IPS-NIHi11 (cell line): ENCODE data around the gene TAS1R3.

Experiments used
- DNase-seq: peaks from one replicate; pipeline ENCODE4 v3.0.0; 2012; ENCODE audit warnings: mixed read lengths, low spot score

TAS1R3 gene

DNA sequence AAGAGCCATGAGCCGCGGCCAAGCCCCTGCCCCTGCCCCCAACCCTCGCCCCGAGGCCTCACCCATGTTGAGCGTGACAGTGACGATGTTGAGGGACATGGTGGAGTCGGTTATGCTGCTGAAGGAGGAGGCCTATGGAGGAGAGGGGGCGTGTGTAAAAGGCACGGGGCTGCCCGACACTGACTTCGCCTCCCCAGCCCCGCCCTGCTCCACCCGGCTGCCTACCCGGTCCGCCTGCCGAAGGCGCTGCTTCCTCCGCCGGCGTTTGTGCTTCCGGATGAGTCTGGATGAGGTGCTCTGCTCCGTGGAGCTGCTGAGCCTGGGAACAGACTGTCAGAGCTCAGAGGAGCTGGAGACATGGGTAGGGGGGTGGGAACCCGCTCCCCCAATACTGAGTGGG lies 9.1 kb downstream of the TAS1R3 start:
- no peak for DNase-seq

DNA sequence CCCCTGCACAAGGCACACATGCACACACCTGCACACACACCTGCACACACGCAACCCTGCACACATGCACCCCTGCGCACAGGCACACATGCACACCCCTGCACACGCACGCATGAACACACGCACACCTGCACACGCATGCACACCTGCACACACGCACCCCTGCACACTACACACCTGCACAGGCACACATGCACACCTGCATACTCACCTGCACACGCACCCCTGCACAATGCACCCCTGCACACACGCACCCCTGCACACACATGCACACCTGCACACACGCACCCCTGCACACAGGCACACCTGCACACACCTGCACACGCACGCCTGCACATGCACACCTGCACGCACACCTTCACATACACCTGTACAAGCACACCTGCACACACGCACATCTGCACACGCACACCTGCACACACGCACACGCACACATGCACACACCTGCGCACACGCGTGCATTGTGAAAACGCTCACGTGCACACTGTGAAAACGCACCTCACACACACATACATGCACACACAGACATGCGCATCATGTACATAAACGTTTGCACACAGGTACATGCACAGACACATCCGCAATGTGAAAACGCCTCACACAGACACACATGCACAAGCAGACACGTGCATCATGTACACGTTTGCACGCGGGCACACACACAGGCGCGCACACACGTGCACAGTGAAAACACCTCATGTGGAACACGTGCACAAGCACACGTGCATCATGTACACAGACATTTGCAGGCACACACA lies 9.9 kb downstream of the TAS1R3 start:
- DNase-seq: no peak

DNA sequence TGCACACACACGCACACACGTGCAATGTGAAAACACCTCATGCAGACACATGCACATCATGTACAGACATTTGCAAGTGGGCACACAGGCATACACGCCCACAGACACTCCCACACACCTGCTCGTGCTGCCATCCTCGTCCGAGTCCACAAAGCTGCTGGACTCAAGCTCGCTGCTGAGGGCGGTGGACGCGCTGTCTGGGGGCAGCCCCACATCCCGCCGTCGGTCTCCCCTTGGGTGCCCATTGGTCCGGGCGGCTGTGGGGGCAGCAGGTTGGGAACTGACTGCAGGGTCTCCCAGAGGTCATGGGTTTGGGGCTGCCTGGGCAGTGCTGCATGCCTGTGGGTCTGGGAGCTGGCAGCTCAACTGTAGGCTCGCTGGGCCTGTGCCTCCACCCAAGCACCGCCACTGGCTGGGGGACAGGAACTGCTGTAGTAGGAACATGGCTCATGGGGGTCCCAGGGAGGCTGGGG lies 10.5 kb downstream of the TAS1R3 start:
- no peak for DNase-seq

DNA sequence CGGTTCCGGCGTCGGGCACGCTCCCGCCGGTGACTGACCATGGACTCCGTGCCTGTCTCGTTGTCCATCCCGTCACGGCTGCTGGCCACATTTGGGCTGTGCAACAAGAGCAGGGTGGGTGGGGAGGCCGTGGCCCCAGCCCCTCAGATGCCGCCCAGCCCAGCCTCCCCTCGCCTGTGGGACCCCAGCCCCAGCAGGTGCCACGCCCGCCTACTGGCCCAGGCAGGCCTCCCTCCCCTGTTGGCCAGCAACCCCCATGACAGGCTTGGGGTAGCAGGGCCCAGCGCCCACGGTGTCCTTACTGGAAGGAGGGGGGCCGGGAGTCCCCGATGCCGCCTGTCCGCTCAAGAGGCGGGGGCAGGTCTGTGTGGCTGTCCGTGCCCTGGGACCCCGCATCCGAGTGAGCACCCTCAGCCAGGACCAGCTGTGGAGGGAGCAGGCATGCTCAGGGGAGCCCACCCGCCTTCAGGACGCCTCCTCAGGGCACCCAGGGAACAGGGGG lies 11.0 kb downstream of the TAS1R3 start:
- no peak for DNase-seq

DNA sequence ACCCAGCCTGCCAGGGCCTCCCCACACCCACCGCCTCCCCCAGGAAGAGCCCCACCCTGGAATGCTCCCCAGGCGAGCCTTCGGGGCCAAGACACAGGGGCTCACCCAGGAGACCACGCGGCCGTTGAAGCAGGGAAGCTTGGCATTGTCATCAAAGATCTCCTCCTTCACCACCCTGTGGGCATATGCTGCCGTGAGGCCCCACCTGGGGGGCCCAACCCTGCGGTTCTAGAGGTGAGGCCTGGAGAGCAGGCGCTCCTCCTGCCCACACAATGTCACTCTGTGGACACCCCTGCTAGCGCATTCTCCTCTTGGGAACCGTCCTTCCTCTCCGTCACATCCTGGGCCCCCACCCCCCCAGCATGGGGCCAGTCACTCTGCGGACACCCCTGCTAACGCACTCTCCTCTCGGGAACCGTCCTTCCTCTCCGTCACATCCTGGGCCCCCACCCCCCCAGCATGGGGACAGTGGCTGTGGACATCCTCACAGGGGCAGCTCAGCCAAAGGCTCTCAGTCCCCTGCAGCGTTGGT lies 11.6 kb downstream of the TAS1R3 start:
- DNase-seq: no peak

DNA sequence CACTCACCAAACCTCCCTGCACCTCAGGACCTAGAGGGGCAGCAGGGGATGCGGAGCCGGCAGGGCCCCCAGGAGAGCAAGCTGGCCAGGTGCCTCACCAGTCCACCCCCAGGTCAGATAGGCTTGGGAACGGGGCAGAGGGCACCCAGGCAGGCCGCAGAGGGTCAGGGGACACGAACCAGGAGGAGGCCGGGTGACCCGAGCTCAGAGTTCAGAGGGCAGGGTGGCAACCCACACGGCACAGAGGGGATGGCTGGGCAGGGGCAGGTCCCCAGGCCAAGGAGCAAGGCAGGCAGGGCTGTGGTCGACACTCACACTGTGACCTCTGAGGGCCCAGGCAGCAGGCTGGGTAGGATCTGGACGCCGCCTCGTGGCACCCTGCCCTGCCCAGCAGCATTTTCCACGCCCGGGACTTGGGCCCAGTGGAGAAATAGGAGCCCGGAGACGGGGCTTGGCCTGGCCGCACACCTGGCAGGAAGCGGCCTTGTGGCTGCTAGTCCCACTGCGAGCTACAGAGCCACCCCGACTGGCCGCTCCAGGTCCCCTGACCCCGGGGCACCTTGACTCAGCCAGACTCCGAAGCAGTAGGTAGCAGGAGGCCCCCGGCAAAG lies 12.8 kb downstream of the TAS1R3 start:
- no peak for DNase-seq

DNA sequence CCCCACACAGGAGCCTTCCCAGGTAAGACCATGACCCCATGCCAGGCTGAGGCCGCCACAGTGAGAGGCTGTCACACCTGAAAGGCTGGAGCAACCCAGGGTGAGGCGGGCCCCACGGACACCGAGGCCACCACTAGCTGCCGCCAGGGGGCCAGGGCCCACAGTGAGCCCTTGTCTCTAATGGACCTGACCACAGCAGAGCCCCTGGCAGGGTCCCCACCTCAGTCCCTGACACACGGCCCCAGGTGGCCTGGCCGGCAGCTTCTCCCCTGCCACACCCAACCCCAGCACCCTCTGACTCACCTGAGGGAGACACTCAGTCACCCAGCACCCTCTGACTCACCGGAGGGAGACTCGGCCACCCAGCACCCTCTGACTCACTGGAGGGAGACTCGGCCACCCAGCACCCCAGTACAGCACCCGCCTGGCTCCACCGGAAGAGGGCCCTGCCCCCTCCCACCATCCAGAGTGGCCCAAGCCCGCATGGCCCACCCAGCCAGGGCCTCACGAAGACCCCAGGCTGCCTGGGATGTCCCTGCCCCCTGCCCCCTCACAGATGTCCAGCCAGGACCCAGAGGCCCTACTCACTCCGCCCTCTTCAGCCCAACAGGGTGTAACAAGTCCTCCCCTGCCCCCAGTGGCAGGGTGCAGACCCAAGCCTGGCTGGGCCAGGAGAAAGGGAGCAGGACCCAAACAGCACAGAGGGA lies 13.7 kb downstream of the TAS1R3 start:
- peak; percentile 72 for DNase-seq

DNA sequence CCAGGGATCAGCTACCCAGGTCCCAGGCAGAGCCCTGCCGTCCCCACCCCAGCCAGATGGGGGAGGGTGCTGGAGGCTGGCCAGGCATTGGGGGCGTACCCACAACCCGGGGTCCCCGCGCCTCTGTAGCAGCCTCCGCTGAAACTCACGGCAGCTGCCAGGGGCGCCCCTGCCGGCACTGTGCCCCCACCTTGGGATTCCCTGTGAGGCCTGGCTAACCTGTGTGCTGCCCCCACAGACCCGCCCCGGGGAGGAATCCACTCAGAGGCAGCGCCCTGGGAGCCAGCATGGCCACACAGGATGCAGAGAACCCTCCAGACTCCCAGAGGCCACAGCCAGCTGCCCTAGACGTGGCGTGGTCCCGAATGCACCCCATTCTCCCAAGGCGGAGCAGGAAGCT lies 14.3 kb downstream of the TAS1R3 start:
- no peak for DNase-seq

DNA sequence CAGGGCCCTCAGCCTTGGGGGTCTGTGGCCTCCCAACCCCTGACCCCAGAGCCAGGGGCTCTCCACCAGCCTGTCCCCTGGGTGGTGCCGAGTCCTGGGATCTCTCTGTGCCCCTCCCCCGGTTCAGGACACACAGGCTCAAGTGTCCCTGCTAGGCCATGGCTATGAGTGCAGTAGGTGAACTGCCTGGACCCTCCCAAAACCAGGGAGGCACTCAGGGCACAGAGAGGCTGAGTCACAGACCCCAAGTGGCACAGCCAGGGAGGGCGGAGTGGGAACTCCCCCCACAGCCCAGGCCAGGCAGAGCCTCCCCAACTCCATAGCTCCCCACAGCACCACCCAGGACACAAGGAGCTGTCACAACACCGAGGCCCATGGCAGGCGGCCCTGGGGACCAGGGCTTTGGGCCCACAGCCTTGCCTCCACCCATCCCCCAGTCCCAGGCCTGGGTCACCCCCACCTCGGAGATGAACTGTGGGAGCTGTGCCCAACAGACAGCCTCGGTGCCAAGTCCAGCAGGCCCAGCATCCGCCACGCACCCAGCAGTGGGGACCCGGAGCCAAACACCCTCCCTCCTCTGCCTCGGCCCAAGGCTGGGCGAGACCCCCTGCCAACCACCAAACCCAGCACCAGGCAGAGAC lies 14.9 kb downstream of the TAS1R3 start:
- DNase-seq: no peak

DNA sequence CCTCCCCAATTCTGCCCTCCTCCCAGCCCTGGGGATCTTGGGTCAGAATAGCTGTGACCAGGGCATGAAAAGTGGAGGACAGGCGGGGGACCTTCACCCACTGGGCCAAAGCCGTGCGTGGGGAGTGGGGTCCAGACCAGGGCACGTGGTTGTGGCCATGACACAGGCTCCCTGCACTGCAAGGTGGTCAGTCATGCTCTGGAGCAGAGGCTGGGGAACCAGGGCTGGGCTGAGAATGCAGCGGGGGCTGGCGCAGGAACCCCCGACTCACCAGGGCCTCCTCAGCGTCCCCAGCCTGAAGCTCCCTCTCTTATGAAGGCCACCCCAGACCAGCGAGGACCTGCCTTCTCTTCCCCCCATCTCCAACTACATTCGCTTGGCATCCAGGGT lies 15.4 kb downstream of the TAS1R3 start:
- no peak for DNase-seq

DNA sequence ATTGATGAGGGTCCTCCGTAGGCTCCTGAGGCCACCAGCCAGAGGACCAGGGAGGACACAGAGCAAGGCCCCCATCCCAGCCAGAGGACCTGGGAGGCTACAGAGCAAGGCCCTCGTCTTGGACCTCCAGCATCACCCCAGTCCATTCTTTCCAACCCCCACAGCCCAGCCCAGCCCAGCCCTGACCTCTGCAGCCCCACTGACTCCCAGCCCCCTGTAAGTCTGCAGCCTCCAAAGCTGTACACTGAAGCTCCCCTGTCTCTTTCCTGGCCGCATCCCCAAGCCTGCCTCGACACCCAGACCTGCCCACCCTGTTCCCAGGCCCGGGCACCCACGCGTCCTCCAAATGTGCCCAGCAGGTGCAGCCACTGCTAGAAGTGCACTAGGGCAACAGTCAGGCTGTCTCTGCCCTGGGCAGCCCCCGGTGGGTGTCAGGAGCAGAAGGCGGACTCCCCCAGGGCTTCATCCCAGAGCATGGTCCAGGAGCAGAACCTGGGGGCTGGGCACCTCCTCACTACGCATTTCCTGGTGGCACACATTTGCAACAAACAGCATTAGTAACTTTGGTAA lies 16.0 kb downstream of the TAS1R3 start:
- DNase-seq: no peak

DNA sequence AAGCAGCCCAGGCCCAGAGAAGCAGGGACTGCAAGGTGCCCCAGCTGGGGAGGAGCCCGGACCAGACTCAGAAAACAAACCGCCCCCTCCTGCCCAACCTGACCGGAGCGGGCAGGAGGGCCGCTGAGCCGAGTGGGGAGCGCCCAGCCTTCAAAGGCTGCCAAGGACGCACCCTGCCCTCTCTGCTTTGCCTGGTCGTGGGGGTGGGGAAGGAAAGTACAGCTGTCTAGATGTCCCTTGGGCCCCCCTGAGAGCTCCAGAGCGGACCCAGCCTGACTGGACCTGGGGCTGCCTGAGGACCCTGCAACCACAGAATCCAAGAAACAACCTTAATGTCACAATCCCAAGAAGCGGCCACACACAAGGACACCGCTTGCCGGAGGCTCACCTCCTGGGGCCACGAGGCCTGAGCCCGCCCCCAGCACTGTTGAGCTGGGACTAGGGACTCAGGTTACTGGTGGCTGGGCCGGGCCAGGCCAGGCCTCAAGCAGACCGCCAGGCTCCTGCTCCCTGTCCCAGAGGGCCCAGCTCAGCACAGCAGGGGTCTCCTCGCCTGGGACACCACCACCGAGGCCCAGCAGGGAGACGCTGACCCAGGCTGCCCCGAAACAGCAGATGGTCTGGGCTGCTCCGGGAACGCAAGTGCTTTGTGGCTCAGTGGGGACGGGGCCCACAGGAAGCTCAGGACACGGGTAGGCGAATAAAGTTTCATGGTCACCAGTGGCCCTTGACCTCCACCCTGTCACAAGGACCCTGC lies 16.8 kb downstream of the TAS1R3 start:
- peak; percentile 80 for DNase-seq

DNA sequence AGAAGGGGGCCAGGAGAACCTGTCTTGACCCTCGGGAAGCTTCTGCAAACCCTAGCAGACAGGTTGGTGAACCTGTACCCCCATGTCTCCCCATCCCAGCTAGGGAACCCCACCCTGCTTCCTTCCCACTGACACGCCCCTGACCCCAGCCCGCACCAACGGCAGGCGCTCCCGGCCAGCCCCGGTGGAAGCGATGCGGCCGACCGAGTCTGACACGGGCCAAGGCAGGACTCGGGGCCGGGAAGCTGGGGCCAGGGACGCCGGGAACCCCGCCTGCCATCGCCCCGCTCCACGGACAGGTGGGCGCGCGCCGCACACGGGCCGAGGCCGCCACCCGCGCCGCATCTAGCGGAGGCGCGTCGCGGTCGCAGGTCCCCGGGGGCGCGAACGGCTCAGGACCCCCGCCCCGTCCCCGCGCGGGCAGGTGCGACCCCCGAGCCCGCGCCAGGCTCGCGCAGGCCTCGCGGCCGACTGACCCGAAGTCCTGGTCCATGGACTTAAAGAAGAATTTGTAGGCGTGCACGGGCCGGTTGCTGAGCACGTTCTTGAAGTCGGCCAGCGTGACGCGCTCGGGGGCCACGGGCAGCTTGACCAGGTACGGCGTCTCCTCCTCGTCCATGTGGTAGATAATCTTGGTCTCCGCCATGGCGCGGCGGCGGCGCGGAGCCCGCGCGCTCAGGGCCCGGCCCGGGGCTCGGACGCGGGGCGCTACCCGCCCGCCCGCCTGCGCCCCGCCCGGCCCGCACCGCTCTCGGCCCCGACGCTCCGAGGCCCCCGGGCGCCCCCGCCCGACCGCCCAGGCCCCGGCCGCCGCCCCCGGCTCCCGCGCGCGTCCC lies 17.6 kb downstream of the TAS1R3 start:
- DNase-seq: no peak

DNA sequence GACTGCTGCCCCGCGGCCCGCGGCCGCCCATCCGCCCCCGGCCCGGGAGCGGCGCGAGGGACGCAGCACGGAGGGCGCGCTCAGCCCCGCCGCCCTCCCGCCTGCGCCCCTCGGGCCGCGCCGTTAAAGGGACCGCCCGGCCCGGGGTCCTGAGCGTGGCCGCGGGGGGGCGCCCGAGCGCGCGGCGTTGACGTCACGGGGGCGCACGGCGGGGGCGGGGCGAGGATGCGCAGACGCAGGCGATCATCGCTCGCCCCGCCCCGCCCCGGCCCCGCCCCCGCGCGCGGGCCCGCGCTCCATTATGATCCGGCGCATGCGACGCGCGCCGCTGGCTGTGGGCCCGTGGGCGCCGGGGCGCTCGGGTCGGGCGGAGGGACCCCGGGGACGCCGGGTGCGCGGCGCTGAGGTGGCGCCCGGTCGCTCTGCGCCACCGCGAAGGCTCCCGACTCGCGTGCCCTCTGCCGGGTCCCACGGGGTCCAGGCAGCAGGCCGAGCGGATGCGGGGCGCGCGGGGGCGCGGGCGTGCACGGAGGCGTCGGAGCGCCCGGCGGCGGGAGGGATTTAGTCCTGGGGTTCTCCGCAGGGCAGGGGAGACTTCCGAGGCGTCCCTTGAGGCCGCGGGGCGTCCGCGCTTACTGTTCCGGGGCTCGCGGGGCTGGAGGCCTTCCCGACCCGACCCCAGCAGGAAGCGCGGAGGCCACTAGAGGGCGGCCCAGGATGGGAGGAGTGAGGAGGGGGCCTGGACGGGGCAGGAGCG lies 18.4 kb downstream of the TAS1R3 start, which contains the start of gene DVL1:
Gene DVL1, minus strand, starts transcription at position 163 of the 757 bp plus-strand sequence. CDS start 353 bp downstream, outside the sequence.
- DNase-seq: peak; percentile 91

DNA sequence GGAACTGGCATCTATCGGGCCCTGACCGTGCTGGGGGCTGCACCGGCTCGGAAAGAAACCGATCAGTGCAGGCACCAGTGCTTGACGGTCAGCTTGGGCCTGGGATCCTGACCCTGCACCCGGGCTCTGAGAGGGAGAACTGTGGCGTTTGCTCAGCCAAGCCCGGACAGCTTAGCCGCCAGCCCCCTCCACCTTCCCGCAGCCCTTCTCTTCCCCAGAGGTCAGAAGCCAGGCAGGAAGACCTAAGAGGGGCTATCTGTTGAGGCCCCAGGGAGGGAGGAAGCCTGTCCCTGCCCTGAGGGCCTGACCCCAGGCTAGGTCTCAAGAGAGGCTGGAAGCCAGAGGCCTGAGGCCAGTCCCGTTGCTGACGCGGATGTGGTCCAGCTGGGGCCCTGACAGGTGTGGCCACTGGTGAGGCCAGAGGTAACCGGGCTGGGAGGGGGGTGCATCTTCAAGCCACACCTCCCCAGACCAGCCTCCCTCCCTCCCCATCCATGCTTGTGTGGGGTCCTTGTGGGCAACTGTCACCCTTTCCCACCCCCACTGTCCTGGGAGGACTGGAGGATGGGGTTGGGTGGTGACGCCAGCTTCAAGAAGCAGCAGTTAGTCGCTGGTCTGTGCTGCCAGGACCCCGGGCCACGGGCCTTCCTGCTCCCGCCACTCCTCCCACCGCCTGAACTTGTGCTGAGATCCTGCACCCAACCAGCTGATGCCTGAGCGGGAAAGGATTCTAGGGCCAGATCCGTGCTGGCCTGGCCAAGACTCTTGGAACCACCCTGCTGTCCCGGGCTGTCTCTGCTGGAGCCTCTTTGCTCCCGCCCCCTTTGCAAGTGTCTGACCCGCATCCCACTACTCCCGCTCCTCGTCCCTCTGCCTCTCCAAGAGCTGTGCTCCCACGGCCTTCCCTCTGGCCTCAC lies 20.7 kb downstream of the TAS1R3 start:
- no peak for DNase-seq

DNA sequence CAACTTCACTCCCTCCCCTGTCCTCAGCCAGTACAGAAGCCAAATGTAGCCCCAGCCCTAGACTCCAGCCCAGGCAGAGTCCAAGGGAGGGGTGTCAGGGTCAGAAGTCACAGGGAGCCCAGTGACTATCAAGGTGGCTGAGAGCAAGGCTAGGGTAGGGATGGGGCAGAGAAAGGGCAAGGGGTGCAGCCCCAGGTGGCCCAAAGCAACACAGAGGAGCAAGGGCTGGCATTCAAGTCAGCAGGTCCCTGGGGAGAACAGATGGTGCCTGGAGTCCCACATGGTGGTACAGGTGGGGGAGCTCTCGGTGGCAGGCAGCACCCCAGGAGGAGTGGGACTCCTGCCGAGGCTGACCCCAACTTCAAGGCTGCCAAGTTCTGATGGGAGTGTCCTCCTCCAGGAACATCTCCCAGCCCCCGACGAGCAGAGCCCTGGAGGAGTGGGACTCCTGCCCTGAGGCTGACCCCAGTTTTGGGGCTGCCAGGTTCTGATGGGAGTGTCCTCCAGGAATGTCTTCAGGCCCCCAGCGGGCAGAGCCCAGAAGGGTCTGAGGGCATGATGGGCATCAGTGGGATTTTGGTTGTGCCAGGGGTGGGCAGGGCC lies 21.8 kb downstream of the TAS1R3 start:
- DNase-seq: no peak

DNA sequence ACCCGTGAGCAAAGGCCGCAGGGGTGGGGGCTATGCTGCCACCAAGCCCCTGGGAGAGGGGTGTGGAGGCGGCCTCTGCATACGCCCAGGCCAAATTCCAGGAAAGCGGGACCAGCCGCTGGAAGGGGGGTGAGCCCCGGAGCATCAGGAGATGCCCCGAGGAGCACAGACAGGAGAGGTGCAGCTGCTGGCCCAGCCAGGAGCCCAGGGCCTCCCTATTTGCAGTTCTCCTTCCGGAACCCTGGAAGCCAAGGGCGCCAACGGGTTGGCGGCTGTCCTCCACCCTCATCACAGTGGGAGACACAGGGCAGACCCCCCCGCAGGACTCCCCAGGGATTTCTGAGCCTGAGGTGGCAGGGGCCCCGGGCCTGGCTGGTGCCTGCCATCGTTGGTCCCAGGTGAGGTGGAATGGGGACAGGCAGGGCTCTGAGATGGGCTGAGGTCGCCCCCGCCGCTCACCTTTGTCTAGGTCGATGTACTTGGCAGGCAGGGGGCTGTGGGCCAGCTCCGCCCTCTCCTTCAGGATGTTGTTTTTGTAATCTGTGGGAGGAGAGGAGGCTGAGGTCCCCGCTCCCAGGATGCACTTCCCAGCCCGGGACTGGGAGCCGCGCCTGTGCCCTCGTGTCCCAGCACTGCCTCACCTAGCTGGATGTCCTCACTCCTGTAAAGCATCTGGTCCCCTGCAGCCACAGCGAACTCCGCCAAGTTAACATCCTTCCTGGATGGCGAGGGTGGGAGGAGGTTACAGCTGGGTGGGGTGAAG lies 22.5 kb downstream of the TAS1R3 start:
- DNase-seq: no peak
